Fibroblast of the aortic adventitia (primary cell): Measurements from ENCODE around the gene CBFA2T3. TPM values are rescaled to one million over a fixed set of nuclear protein-coding genes. Genes with fewer than 3 reads are reported as not detected.
A peak's percentile ranks its signal among the peaks of the same experiment; 100 is the strongest.

Source experiments
- DNase-seq: peaks from one replicate; pipeline ENCODE4 v3.0.0-alpha.2; 2010; ENCODE audit warnings: low read depth
- H3K4me3 ChIP-seq: 2 replicates; pipeline ENCODE4 v1.5.1; 2011; ENCODE audit warnings: low read depth, mild to moderate bottlenecking, control low read depth, low read length, moderate library complexity
- total RNA-seq: library from RNA; depleted of rRNA; stranded (reverse); fragments of >200 nt; gene quantifications from 2 replicates; pipeline ENCODE4 v1.2.3, GENCODE V29; 2012; ENCODE audit warnings: low replicate concordance
- TF ChIP-seq, protein P1 (sequence below): IDR thresholded peaks from 2 replicates; pipeline ENCODE4 v1.5.1; 2011; ENCODE audit warnings: mild to moderate bottlenecking, low read length, control low read depth, inconsistent platforms; ENCODE audit not compliant: insufficient read depth

CBFA2T3 gene
- total RNA-seq, 1 donor: not detected

DNA sequence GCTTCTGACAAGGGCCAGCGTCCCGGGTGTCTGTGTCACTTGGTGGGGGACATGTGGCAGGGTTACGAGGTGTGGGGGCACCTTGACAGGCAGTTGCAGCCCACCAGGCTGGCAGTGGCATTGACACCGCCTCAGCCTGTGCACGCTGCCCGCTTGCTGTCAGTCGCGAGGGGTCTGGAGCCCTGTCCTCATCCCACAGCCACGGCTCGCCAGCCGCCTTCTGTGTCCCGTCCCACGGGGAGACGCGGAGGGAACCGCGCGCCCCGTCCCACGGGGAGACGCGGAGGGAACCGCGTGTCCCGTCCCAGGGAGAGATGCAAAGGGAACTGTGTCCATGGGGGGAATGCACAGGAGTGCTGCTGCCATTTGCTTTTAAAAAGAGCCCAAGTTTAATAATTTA is 114.0 kb downstream of the CBFA2T3 start:
- no peak overlapping the region for H3K4me3 ChIP-seq
- TF ChIP-seq, protein P1, sequence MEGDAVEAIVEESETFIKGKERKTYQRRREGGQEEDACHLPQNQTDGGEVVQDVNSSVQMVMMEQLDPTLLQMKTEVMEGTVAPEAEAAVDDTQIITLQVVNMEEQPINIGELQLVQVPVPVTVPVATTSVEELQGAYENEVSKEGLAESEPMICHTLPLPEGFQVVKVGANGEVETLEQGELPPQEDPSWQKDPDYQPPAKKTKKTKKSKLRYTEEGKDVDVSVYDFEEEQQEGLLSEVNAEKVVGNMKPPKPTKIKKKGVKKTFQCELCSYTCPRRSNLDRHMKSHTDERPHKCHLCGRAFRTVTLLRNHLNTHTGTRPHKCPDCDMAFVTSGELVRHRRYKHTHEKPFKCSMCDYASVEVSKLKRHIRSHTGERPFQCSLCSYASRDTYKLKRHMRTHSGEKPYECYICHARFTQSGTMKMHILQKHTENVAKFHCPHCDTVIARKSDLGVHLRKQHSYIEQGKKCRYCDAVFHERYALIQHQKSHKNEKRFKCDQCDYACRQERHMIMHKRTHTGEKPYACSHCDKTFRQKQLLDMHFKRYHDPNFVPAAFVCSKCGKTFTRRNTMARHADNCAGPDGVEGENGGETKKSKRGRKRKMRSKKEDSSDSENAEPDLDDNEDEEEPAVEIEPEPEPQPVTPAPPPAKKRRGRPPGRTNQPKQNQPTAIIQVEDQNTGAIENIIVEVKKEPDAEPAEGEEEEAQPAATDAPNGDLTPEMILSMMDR: no peak
- DNase-seq: no peak

DNA sequence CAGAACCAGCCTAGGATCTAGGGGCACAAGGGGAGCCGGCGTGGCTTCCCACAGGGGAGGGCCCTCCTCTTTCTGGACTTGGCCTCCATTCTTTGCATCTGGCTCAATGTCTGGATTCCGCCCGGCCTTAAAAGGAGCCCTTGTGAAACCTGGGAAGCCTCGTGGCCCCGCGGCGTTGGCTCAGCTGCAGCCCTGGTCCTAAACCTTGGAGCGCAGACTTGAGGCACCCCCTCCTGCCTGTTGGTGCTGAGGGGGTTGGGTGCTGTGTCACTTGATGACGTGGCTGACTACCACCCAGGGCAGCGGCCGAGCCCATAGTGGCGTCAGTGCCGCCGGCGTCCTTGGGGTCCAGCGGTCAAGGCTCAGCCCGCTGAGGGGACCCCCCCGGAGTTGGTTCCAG is 115.6 kb downstream of the CBFA2T3 start:
- TF ChIP-seq, protein P1: no peak
- DNase-seq: no peak
- no peak overlapping the region for H3K4me3 ChIP-seq

DNA sequence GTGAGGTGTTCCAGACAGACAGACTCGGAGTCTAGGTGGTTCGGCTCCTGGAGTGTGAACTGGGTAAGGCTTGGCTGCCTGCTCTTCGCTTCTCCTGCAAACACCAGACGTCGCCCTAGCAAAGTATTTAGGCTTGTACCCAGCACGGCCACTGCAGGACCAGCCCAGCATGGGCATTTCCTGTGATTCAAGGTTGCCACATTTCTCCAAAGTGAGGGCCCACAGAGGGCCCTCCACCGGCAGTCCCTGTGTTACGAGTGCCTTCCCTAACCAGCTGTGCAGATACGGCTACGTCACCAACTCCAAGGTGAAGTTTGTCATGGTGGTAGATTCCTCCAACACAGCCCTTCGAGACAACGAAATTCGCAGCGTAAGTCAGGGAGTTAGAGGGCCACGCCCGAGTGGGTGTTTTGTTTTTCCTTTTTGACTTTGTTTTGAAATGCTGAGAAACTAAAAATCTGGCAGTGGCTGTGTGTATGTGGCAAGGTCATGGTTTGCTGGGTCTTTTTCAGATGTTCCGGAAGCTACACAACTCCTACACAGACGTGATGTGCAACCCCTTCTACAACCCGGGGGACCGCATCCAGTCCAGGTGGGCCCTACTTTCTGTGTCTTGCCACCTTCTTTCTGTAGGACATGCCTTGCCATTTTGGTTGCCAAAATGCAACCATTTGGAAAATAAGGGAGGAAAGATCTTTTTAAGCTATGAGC is 117.5 kb downstream of the CBFA2T3 start:
- DNase-seq: no peak

DNA sequence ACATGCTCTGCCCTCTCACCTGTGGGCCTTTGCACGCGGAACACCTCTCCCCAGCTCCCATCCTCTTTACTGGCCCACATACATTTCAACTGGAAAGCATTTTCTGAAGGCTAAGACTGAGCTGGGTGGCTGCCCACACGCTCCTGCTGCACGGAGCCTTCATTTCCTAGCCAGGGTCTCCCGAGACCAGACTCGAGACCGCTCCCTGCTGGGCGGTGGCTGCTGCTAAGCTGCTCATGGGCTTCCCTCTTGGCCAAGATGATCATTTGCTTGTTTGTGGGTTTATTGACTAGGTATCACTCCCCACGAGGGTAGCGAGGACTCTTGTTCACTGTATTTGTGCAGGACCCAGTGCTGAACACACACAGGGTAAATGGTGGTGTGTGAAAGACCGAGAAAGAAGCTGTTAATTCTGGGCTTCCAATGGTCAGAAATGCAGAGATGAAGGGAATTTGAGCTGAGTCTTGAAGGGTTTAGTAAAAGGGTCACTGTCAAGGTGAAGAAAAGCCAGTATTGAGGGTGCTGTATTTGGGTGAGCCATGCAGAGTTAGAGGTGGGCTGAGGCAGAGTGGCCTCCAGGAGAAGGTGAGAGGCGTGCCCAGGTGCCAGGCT is 119.2 kb downstream of the CBFA2T3 start:
- H3K4me3 ChIP-seq: peak overlapping the region; percentile 98
- TF ChIP-seq, protein P1: peak; percentile 89
- peak; percentile 75 for DNase-seq

More for the DNA sequence above, 117.5 kb downstream of the CBFA2T3 start:
- H3K4me3 ChIP-seq: no peak overlapping the region
- TF ChIP-seq, protein P1: no peak

DNA sequence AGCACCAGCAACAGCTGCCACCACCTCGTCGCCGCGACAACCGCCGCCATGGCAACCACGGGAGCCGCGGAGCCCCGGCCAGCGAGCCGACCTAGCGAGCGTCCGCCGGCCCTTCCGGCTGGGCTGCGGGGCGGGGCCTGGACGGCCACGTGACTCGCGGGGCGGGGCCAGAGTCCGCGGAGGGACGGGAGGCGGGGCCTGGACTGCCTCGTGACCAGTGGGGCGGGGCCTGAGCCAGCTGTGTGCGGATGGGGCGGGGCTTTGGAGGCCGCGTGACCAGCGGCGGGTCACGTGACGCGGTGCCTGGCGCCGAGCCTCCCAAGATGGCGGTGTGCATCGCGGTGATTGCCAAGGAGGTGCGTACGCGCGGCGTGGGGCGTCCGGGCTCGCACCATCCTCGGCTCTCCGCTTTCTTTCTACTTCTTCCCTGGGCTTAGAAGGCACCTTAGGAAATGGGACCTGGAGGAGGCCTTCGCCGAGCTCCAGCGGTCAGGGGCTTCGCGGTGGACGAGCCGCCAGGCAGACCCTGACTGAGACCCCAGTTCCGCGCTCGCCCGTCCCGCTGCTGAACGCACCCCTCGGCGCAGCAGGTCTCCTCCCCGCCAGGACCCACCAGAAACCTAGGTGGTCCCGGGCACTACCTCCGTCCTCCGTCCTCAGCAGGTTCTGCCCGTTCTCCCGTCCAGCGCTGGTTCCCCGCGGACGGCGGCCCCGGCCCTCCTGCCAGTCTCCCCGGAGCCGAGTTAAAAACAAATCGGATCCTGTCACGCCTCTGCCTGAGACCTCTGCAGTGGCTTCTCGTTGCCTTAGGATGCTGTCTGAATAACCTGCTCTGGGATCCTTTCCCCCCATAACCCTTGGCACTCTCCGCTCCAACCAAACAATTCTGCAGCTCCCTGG is 119.9 kb downstream of the CBFA2T3 start, which contains the start of the genes GALNS and TRAPPC2L:
Gene GALNS (minus strand): TSS at position 120 of the 900 bp plus-strand sequence. CDS start 70 bp downstream, at position 50.
Gene TRAPPC2L (plus strand): TSS at position 300 of the 900 bp plus-strand sequence. CDS start 24 bp downstream, at position 324.
- TF ChIP-seq, protein P1: no peak
- peak; percentile 93 for DNase-seq
- peak within 1 kb of the TSS; percentile 98 for H3K4me3 ChIP-seq

- no peak for DNase-seq
- peak overlapping the region; percentile 81 for H3K4me3 ChIP-seq
- TF ChIP-seq, protein P1: no peak
Measured at GRCh38 chr16:88856122-88856827, 120.7 kb downstream of the CBFA2T3 start.
